Measurements from ENCODE around the gene SIPA1L3. TPM values are rescaled to one million over a fixed set of nuclear protein-coding genes. Genes with fewer than 3 reads are reported as not detected.

SIPA1L3 gene
- total and polyA plus RNA-seq, 2 of the 13 experiments (the other 11 are each of a cell fraction or from before 2014, with no cell fraction given), result 5.5 to 7.7 TPM

DNA sequence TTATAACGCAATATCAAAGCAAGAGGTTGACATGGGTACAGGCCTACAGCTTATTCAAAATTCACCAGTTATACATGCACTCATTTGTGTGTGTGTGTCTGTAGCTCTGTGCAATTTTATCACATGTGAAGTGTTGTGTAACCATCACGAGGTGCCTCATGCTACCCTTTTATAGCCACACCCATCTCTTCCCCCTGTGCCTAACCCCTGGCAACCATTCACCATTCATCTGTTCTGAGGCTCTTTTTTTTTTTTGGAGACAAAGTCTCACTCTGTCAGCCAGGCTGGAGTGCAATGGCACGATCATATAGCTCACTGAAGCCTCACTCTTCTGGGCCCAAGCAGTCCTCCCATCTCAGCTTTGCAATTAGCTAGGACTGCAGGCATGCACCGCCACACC lies 238.6 kb downstream of the SIPA1L3 start:
- Histone ChIP-seq H3K79me2 (ENCODE audit: insufficient read depth, low read length) (no peaks in the 10 kb centered on the region), H3K4me1 (ENCODE audit: insufficient read depth, low read length) (no peaks in the 10 kb centered on the region), H4K20me1 (ENCODE audit: insufficient read depth, low read length) (no peaks in the 10 kb centered on the region), H3K9ac (ENCODE audit: insufficient read depth, low read depth, low read length) (no peak overlapping the region), H2AFZ (ENCODE audit: low read length) (no peak overlapping the region), H3K36me3 (replicated peaks in 1 of 2; ENCODE audit: control insufficient read depth in 1 of 2, insufficient read depth in 2 of 2, low read length in 2 of 2) (peaks cover 4 to 5% of the 10 kb centered on the region in 2 experiments; a peak in 2 of 5 replicates), H3K4me3 (replicated peaks in 1 of 3; ENCODE audit: insufficient read depth in 1 of 3, low read depth in 2 of 3, low read length in 3 of 3) (no peak overlapping the region), H3K9me3 (ENCODE audit: low read length) (no peaks in the 10 kb centered on the region), H3K27ac (ENCODE audit: extremely low read length, insufficient read depth, low read length) (no peak overlapping the region), H3K27me3 (ENCODE audit: control insufficient read depth in 1 of 2, insufficient read depth in 2 of 2, low read length in 2 of 2) (no peaks in the 10 kb centered on the region), H3K4me2 (ENCODE audit: low read depth, low read length) (no peak overlapping the region)
- in situ Hi-C loops (cut with HindIII; ENCODE audit: extremely low pct_ligation_motif_present, low pct_unique_long_range_greater_than_20kb), result no loop called here
- WGBS (ENCODE audit: low lambda C conversion rate), result 91% methylated on average over 4 of the region's 4 CpGs
- TF ChIP-seq ZNF792 (CRISPR knock-in tag; IDR thresholded peaks at IDR 0.05) (no peak), ZBTB21 (CRISPR knock-in tag; IDR thresholded peaks at IDR 0.05) (no peak), ZFP36L2 (CRISPR knock-in tag; IDR thresholded peaks at IDR 0.05) (no peak), HOXA5 (CRISPR knock-in tag; IDR thresholded peaks at IDR 0.05) (no peak), SMAD9 (CRISPR knock-in tag; IDR thresholded peaks at IDR 0.05) (no peak)
- TF ChIP-seq, protein P1, sequence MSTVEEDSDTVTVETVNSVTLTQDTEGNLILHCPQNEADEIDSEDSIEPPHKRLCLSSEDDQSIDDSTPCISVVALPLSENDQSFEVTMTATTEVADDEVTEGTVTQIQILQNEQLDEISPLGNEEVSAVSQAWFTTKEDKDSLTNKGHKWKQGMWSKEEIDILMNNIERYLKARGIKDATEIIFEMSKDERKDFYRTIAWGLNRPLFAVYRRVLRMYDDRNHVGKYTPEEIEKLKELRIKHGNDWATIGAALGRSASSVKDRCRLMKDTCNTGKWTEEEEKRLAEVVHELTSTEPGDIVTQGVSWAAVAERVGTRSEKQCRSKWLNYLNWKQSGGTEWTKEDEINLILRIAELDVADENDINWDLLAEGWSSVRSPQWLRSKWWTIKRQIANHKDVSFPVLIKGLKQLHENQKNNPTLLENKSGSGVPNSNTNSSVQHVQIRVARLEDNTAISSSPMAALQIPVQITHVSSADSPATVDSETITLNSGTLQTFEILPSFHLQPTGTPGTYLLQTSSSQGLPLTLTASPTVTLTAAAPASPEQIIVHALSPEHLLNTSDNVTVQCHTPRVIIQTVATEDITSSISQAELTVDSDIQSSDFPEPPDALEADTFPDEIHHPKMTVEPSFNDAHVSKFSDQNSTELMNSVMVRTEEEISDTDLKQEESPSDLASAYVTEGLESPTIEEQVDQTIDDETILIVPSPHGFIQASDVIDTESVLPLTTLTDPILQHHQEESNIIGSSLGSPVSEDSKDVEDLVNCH (CRISPR knock-in tag; IDR thresholded peaks at IDR 0.05), result no peak
- no peak for DNase-seq (ENCODE audit: low spot score)
- ChIA-PET CTCF (ENCODE audit: low intra/inter-chr PET ratio, low total read pairs) (no interaction called here), POLR2A (no interaction called here)
- intact Hi-C loops (cut with micrococcal nuclease; ENCODE audit: unreplicated experiment), result no loop called here
- BruUV-seq (replicated peaks), result no TSS peak
- no peak for ATAC-seq
- FAIRE-seq, result no peak

DNA sequence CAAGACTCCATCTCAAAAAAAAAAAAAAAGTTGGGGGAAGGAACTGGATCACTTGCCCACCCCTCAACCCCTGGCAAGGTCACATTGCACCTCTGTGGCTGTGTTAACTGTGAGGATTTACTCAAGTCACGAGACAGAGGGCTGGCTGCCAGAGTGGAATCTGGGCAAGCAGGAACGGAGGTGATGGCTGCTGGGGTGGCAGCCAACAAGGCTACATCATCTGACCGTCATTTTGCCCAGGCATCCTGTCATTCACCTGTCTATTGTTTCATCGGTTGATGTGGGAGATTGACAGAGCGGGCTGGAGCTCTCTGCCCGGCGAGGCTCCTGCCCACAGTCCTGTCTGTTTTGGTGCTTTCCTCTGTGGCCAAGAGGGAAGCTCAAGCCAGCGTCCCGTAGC lies 241.3 kb downstream of the SIPA1L3 start:
- Histone ChIP-seq H3K9me3 (ENCODE audit: low read length) (no peaks in the 10 kb centered on the region), H3K27ac (ENCODE audit: extremely low read length, insufficient read depth, low read length) (no peak overlapping the region), H3K27me3 (ENCODE audit: control insufficient read depth in 1 of 2, insufficient read depth in 2 of 2, low read length in 2 of 2) (no peaks in the 10 kb centered on the region), H3K9ac (ENCODE audit: insufficient read depth, low read depth, low read length) (no peak overlapping the region), H4K20me1 (ENCODE audit: insufficient read depth, low read length) (no peaks in the 10 kb centered on the region), H3K79me2 (ENCODE audit: insufficient read depth, low read length) (no peaks in the 10 kb centered on the region), H3K4me3 (replicated peaks in 1 of 3; ENCODE audit: insufficient read depth in 1 of 3, low read depth in 2 of 3, low read length in 3 of 3) (no peak overlapping the region), H2AFZ (ENCODE audit: low read length) (no peak overlapping the region), H3K4me2 (ENCODE audit: low read depth, low read length) (no peak overlapping the region), H3K4me1 (ENCODE audit: insufficient read depth, low read length) (no peaks in the 10 kb centered on the region), H3K36me3 (replicated peaks in 1 of 2; ENCODE audit: control insufficient read depth in 1 of 2, insufficient read depth in 2 of 2, low read length in 2 of 2) (peaks cover 6 to 25% of the 10 kb centered on the region in 2 experiments; a peak in 4 of 5 replicates)
- intact Hi-C loops (cut with micrococcal nuclease; ENCODE audit: unreplicated experiment) (no loop called here), in situ Hi-C loops (cut with HindIII; ENCODE audit: extremely low pct_ligation_motif_present, low pct_unique_long_range_greater_than_20kb) (no loop called here)
- TF ChIP-seq TAF1 (CRISPR knock-in tag; IDR thresholded peaks at IDR 0.05), result no peak
- no peak for TF ChIP-seq JARID2 (CRISPR knock-in tag; IDR thresholded peaks at IDR 0.05; ENCODE audit: insufficient replicate concordance)
- no peak for TF ChIP-seq HNRNPL (IDR thresholded peaks at IDR 0.05; ENCODE audit: low read depth, low read length)
- no peak for TF ChIP-seq HDAC1 (CRISPR knock-in tag; IDR thresholded peaks at IDR 0.05)
- no peak for TF ChIP-seq ZNF234 (CRISPR knock-in tag; conservative IDR thresholded peaks at IDR 0.05)
- TF ChIP-seq PRMT3 (CRISPR knock-in tag; IDR thresholded peaks at IDR 0.05; ENCODE audit: borderline replicate concordance, low read depth), result no peak
- no peak for TF ChIP-seq ZNF776 (CRISPR knock-in tag; IDR thresholded peaks at IDR 0.05)
- TF ChIP-seq, protein P2, sequence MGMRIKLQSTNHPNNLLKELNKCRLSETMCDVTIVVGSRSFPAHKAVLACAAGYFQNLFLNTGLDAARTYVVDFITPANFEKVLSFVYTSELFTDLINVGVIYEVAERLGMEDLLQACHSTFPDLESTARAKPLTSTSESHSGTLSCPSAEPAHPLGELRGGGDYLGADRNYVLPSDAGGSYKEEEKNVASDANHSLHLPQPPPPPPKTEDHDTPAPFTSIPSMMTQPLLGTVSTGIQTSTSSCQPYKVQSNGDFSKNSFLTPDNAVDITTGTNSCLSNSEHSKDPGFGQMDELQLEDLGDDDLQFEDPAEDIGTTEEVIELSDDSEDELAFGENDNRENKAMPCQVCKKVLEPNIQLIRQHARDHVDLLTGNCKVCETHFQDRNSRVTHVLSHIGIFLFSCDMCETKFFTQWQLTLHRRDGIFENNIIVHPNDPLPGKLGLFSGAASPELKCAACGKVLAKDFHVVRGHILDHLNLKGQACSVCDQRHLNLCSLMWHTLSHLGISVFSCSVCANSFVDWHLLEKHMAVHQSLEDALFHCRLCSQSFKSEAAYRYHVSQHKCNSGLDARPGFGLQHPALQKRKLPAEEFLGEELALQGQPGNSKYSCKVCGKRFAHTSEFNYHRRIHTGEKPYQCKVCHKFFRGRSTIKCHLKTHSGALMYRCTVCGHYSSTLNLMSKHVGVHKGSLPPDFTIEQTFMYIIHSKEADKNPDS (CRISPR knock-in tag; IDR thresholded peaks at IDR 0.05), result no peak
- no peak for TF ChIP-seq POLR2AphosphoS5 (IDR thresholded peaks at IDR 0.05; ENCODE audit: low read depth, low read length)
- TF ChIP-seq GABPB1 (CRISPR knock-in tag; IDR thresholded peaks at IDR 0.05), result no peak
- DNase-seq (ENCODE audit: low spot score) (no peak), FAIRE-seq (no peak), ATAC-seq (no peak)
- 94% methylated on average over 7 of the region's 9 CpGs for WGBS (ENCODE audit: low lambda C conversion rate)
- no TSS peak for BruUV-seq (replicated peaks)
- ChIA-PET POLR2A (no interaction called here), CTCF (ENCODE audit: low intra/inter-chr PET ratio, low total read pairs) (no interaction called here)
